GM23248 (cell line): ENCODE data around the gene CAPN13.

Experiments used
- EZH2 ChIP-seq: fragments of 200-600 bp; sonication (generic); IDR thresholded peaks from 2 replicates; pipeline ENCODE4 v1.6.1; 2018; ENCODE audit warnings: antibody characterized with exemption, mild to moderate bottlenecking; ENCODE audit not compliant: insufficient read depth, poor library complexity, severe bottlenecking
- EZH2phosphoT487 ChIP-seq: fragments of 200-600 bp; sonication (generic); IDR thresholded peaks from 2 replicates; pipeline ENCODE4 v1.6.1; 2018; ENCODE audit warnings: antibody characterized with exemption, moderate library complexity, mild to moderate bottlenecking, low read depth; ENCODE audit not compliant: insufficient read depth

DNA sequence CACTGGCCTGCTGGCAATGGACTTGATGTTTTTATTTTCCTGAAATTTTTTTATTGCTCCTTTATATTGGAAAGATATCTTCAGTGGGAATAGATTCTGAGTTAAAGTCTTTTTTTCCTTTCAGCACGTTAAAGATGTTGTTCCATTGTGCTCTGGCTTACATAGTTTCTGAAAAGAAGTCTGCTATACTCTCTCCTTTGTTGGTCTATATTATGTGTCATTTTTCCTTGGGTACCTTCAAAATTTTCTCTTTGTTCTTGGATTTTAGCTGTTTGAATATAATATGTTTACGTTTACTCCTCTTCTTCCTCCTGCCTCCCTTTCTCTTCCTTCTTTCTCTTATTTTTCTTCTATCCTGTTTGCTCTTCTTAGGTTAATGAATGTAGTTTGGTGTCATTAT is 105.5 kb downstream of the CAPN13 start:
- TF ChIP-seq EZH2 (no peak), EZH2phosphoT487 (no peak)
